HEK293 (cell line): ENCODE data around the gene FREM1.

Source experiments
- CTCF ChIA-PET: fragments of 350-600 bp; formaldehyde crosslinking; extraction: SDS; loops from one replicate; lab custom pipeline; 2021; ENCODE audit warnings: antibody characterized with exemption; lab: Yijun Ruan, JAX
- POLR2A ChIA-PET: fragments of 300-600 bp; formaldehyde crosslinking; extraction: SDS; loops from one replicate; lab custom pipeline; 2020; ENCODE audit warnings: antibody characterized with exemption, inconsistent platforms; lab: Yijun Ruan, JAX
- H3K27ac ChIP-seq: fragments of 200-500 bp; sonication (Bioruptor generic); 2 replicates; pipeline ENCODE4 v1.5.1; 2014; ENCODE audit warnings: low read depth, low read length, control low read depth, inconsistent platforms; ENCODE audit errors: extremely low read depth
- H3K36me3 ChIP-seq, 2 experiments: fragments of 200-500 bp in 1 of 2; sonication (Bioruptor generic) in 1 of 2; 1 replicate in 1 of 2; 2 replicates in 1 of 2; pipeline ENCODE4 v1.5.1; 2014 to 2017; ENCODE audit warnings: inconsistent platforms in 2 of 2, low read length in 2 of 2; ENCODE audit not compliant: control insufficient read depth in 2 of 2, insufficient read depth in 1 of 2
- H3K4me1 ChIP-seq: fragments of 200-500 bp; sonication (Bioruptor generic); 2 replicates; pipeline ENCODE4 v1.5.1; 2014; ENCODE audit warnings: mild to moderate bottlenecking, low read length, inconsistent platforms; ENCODE audit not compliant: control insufficient read depth, insufficient read depth
- H3K4me3 ChIP-seq: 2 replicates; pipeline ENCODE4 v1.5.1; 2011; ENCODE audit warnings: low read depth, mild to moderate bottlenecking, control low read depth, low read length, moderate library complexity
- H3K9me3 ChIP-seq: fragments of 200-500 bp; sonication (Bioruptor generic); 2 replicates; pipeline ENCODE4 v1.5.1; 2014; ENCODE audit warnings: low read depth, low read length, inconsistent platforms; ENCODE audit not compliant: control insufficient read depth, insufficient read depth
- CTCF ChIP-seq: fragments of 450-650 bp; formaldehyde crosslinking; IDR thresholded peaks from 2 replicates; pipeline ENCODE4 v1.5.1; 2016; ENCODE audit warnings: missing biosample characterization, missing genetic modification characterization
- GLI2 ChIP-seq: fragments of 450-650 bp; formaldehyde crosslinking; IDR thresholded peaks from 2 replicates; pipeline ENCODE4; 2017; ENCODE audit warnings: missing biosample characterization, missing genetic modification characterization, low read depth, borderline replicate concordance
- KLF7 ChIP-seq: fragments of 450-650 bp; formaldehyde crosslinking; IDR thresholded peaks from 2 replicates; pipeline ENCODE4 v1.5.1; 2016; ENCODE audit warnings: missing biosample characterization, missing genetic modification characterization, borderline replicate concordance
- MEIS1 ChIP-seq: sonication (generic); formaldehyde crosslinking; IDR thresholded peaks from 2 replicates; pipeline ENCODE4 v1.8.1; 2022; ENCODE audit warnings: missing genetic modification reagents, mild to moderate bottlenecking, borderline replicate concordance
- MZF1 ChIP-seq: fragments of 450-650 bp; formaldehyde crosslinking; IDR thresholded peaks from 2 replicates; pipeline ENCODE4 v1.5.1; 2017; ENCODE audit warnings: missing biosample characterization, missing genetic modification characterization, borderline replicate concordance
- OVOL3 ChIP-seq: fragments of 450-650 bp; formaldehyde crosslinking; IDR thresholded peaks from 2 replicates; pipeline ENCODE4 v1.5.1; 2016; ENCODE audit warnings: missing biosample characterization, missing genetic modification characterization
- PBX3 ChIP-seq: sonication (generic); formaldehyde crosslinking; IDR thresholded peaks from 2 replicates; pipeline ENCODE4 v1.8.1; 2022; ENCODE audit warnings: mild to moderate bottlenecking, moderate library complexity, missing genetic modification reagents
- REPIN1 ChIP-seq: fragments of 450-650 bp; formaldehyde crosslinking; IDR thresholded peaks from 2 replicates; pipeline ENCODE4 v1.5.1; 2017; ENCODE audit warnings: missing biosample characterization, missing genetic modification characterization, low read depth
- SP2 ChIP-seq: fragments of 450-650 bp; formaldehyde crosslinking; IDR thresholded peaks from 2 replicates; pipeline ENCODE4 v1.5.1; 2016; ENCODE audit warnings: missing biosample characterization, missing genetic modification characterization
- TRIM28 ChIP-seq: IDR thresholded peaks from 2 replicates; pipeline ENCODE4 v1.6.1; 2011; ENCODE audit warnings: low read length, control low read depth, borderline replicate concordance
- YY2 ChIP-seq: fragments of 450-650 bp; formaldehyde crosslinking; IDR thresholded peaks from 2 replicates; pipeline ENCODE4 v1.5.1; 2016; ENCODE audit warnings: missing biosample characterization, missing genetic modification characterization
- ZBTB6 ChIP-seq: fragments of 450-650 bp; formaldehyde crosslinking; IDR thresholded peaks from 2 replicates; pipeline ENCODE4 v1.5.1; 2017; ENCODE audit warnings: missing biosample characterization, missing genetic modification characterization
- ZEB2 ChIP-seq: fragments of 450-650 bp; formaldehyde crosslinking; IDR thresholded peaks from 2 replicates; pipeline ENCODE4 v1.5.1; 2016; ENCODE audit warnings: missing biosample characterization, missing genetic modification characterization
- ZFP69B ChIP-seq: fragments of 450-650 bp; formaldehyde crosslinking; IDR thresholded peaks from 2 replicates; pipeline ENCODE4 v1.5.1; 2016; ENCODE audit warnings: missing biosample characterization, missing genetic modification characterization
- ZNF174 ChIP-seq: fragments of 450-650 bp; formaldehyde crosslinking; IDR thresholded peaks from 2 replicates; pipeline ENCODE4 v1.5.0; 2017; ENCODE audit warnings: missing biosample characterization, mild to moderate bottlenecking, missing genetic modification characterization
- ZNF19 ChIP-seq: fragments of 450-650 bp; formaldehyde crosslinking; IDR thresholded peaks from 2 replicates; pipeline ENCODE4; 2016; ENCODE audit warnings: missing biosample characterization, missing genetic modification characterization, low read depth
- ZNF24 ChIP-seq: fragments of 450-650 bp; formaldehyde crosslinking; IDR thresholded peaks from 2 replicates; pipeline ENCODE4 v1.5.1; 2016; ENCODE audit warnings: missing biosample characterization, missing genetic modification characterization
- ZNF362 ChIP-seq: fragments of 450-650 bp; formaldehyde crosslinking; IDR thresholded peaks from 2 replicates; pipeline ENCODE4 v1.5.1; 2016; ENCODE audit warnings: missing biosample characterization, missing genetic modification characterization
- ZNF416 ChIP-seq: fragments of 450-650 bp; formaldehyde crosslinking; IDR thresholded peaks from 2 replicates; pipeline ENCODE4 v1.5.1; 2016; ENCODE audit warnings: missing biosample characterization, missing genetic modification characterization
- ZNF423 ChIP-seq: fragments of 450-650 bp; formaldehyde crosslinking; IDR thresholded peaks from 2 replicates; pipeline ENCODE4 v1.5.1; 2016; ENCODE audit warnings: missing biosample characterization, missing genetic modification characterization
- ZNF48 ChIP-seq: fragments of 450-650 bp; formaldehyde crosslinking; IDR thresholded peaks from 2 replicates; pipeline ENCODE4 v1.5.1; 2016; ENCODE audit warnings: missing biosample characterization, missing genetic modification characterization
- ZNF560 ChIP-seq: fragments of 450-650 bp; formaldehyde crosslinking; IDR thresholded peaks from 2 replicates; pipeline ENCODE4 v1.5.1; 2017; ENCODE audit warnings: missing biosample characterization, missing genetic modification characterization, borderline replicate concordance
- ZNF600 ChIP-seq: fragments of 450-650 bp; formaldehyde crosslinking; IDR thresholded peaks from 2 replicates; pipeline ENCODE4 v1.5.1; 2016; ENCODE audit warnings: missing biosample characterization, missing genetic modification characterization
- ZNF76 ChIP-seq: fragments of 450-650 bp; formaldehyde crosslinking; IDR thresholded peaks from 2 replicates; pipeline ENCODE4; 2016; ENCODE audit warnings: low read depth, missing biosample characterization, missing genetic modification characterization, borderline replicate concordance
- ZNF791 ChIP-seq: fragments of 450-650 bp; formaldehyde crosslinking; IDR thresholded peaks from 2 replicates; pipeline ENCODE4 v1.5.1; 2016; ENCODE audit warnings: missing biosample characterization, missing genetic modification characterization
- ZSCAN30 ChIP-seq: fragments of 450-650 bp; IDR thresholded peaks from 2 replicates; pipeline ENCODE4 v1.5.1; 2018; ENCODE audit warnings: missing biosample characterization, mild to moderate bottlenecking, missing genetic modification characterization, moderate library complexity

The FREM1 gene

DNA sequence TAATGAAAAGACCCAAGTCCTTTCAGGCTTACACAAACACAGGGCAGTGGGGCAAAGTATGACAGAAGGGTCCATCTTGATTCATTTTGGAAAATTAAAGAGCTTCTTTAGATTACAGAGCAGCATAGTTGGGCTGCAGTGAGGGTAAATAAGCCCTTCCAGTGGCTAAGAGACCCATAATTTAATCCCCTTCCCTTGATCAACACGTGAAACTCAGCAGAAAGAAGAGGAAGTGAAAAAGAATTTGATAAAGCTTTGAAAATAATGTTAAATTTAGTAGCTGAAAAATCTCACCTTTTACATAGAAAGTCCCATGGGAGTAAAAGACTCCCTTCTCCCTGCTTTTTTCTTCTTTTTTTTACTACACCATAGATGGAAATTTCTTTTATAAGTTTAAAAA is 87.6 kb downstream of the FREM1 start:
- TF ChIP-seq ZNF174 (tag by site-specific recombination) (no peak), ZFP69B (no peak), TRIM28 (no peak), ZNF48 (tag by site-specific recombination) (no peak), ZNF791 (tag by site-specific recombination) (no peak), ZNF19 (tag by site-specific recombination) (no peak), PBX3 (no peak), OVOL3 (tag by site-specific recombination) (no peak), ZNF600 (tag by site-specific recombination) (no peak), ZNF423 (tag by site-specific recombination) (no peak), MEIS1 (no peak), ZBTB6 (no peak), REPIN1 (no peak), ZEB2 (tag by site-specific recombination) (no peak), MZF1 (tag by site-specific recombination) (no peak), ZNF560 (tag by site-specific recombination) (no peak)
- TF ChIP-seq, all 188 proteins: peak for 0
- ChIA-PET CTCF (no interaction called here), POLR2A (no interaction called here)
- H3K36me3 ChIP-seq = peaks cover 0 to 2% of the 10 kb centered on the region in 2 experiments; a peak in 1 of 3 replicates
- H3K4me1 ChIP-seq = no peaks in the 10 kb centered on the region
- H3K9me3 ChIP-seq = no peaks in the 10 kb centered on the region
- no peak overlapping the region for H3K27ac ChIP-seq
- no peak overlapping the region for H3K4me3 ChIP-seq

GRCh38 chr9:14819183-14819582 is 91.0 kb downstream of the FREM1 start:
- H3K27ac ChIP-seq = no peak overlapping the region
- TF ChIP-seq ZNF24 (no peak), SP2 (tag by site-specific recombination) (no peak), GLI2 (tag by site-specific recombination) (no peak), ZNF416 (tag by site-specific recombination) (no peak), ZSCAN30 (tag by site-specific recombination) (no peak), KLF7 (no peak), ZNF76 (tag by site-specific recombination) (no peak)
- no peak overlapping the region for H3K4me3 ChIP-seq
- H3K4me1 ChIP-seq = no peaks in the 10 kb centered on the region
- H3K36me3 ChIP-seq = peaks cover 0 to 2% of the 10 kb centered on the region in 2 experiments; a peak in 1 of 3 replicates
- H3K9me3 ChIP-seq = no peaks in the 10 kb centered on the region
- CTCF ChIA-PET = interaction anchor here (1.0 kb wide), 1 partner anchor 28 kb away, joined by 3 read pairs; no protein-coding TSS in a partner anchor
- POLR2A ChIA-PET = no interaction called here

- Histone ChIP-seq H3K36me3 (peaks cover 0 to 4% of the 10 kb centered on the region in 2 experiments; a peak in 1 of 3 replicates), H3K9me3 (no peaks in the 10 kb centered on the region), H3K4me3 (no peak overlapping the region), H3K27ac (no peak overlapping the region), H3K4me1 (no peaks in the 10 kb centered on the region)
- TF ChIP-seq ZNF362 (tag by site-specific recombination) (no peak), YY2 (tag by site-specific recombination) (no peak), CTCF (tag by site-specific recombination) (no peak)
- ChIA-PET CTCF (interaction anchor here (0.7 kb wide), 1 partner anchor 18 kb away, joined by 5 read pairs; no protein-coding TSS in a partner anchor), POLR2A (no interaction called here)
Measured at GRCh38 chr9:14814249-14814628, 96.0 kb downstream of the FREM1 start.
